GM10248 (cell line): ENCODE data around the gene CUX1.

Experiments used
- CTCF ChIA-PET: fragments of 300-600 bp; sonication (Branson Sonifier 250); formaldehyde crosslinking; extraction: SDS; loops from one replicate; lab custom pipeline; 2021; ENCODE audit warnings: antibody characterized with exemption; lab: Yijun Ruan, JAX
- POLR2A ChIA-PET: fragments of 350-650 bp; sonication (Branson Sonifier 250); formaldehyde crosslinking; extraction: SDS; loops from one replicate; lab custom pipeline; 2020; ENCODE audit warnings: antibody characterized with exemption; lab: Yijun Ruan, JAX
- DNase-seq: peaks from one replicate; pipeline ENCODE4 v3.0.0; 2012; ENCODE audit errors: extremely low spot score
- CTCF ChIP-seq: IDR thresholded peaks from 2 replicates; pipeline ENCODE4 v1.5.1; 2012; ENCODE audit warnings: mild to moderate bottlenecking, low read depth; ENCODE audit errors: extremely low read depth, missing control alignments, control extremely low read depth

CUX1 gene

GRCh38 chr7:102313997-102314780, 496.8 kb downstream of the CUX1 start:
- no peak for DNase-seq
- CTCF ChIA-PET: no interaction called here
- POLR2A ChIA-PET: no interaction called here
- TF ChIP-seq CTCF: no peak

- peak; percentile 25 for TF ChIP-seq CTCF
- ChIA-PET CTCF (interaction anchor here (0.7 to 1.6 kb wide), 5 partner anchors 11 to 35 kb away, joined by 3 to 4 read pairs (median 3); no protein-coding TSS in a partner anchor), POLR2A (no interaction called here)
- no peak for DNase-seq
Measured at GRCh38 chr7:102317231-102318059, 500.0 kb downstream of the CUX1 start.

- TF ChIP-seq CTCF: no peak
- ChIA-PET POLR2A (no interaction called here), CTCF (interaction anchor here (1.2 to 1.6 kb wide), 3 partner anchors 8 to 17 kb away, joined by 3 to 4 read pairs (median 4); no protein-coding TSS in a partner anchor)
- no peak for DNase-seq
Measured at GRCh38 chr7:102318482-102318971, 501.1 kb downstream of the CUX1 start.

- no peak for TF ChIP-seq CTCF
Measured at GRCh38 chr7:102319671-102320070, 502.2 kb downstream of the CUX1 start.

GRCh38 chr7:102320181-102320580, 502.8 kb downstream of the CUX1 start:
- no peak for TF ChIP-seq CTCF
- DNase-seq: no peak
- POLR2A ChIA-PET: no interaction called here
- CTCF ChIA-PET: no interaction called here

More at GRCh38 chr7:102319671-102320070, 502.2 kb downstream of the CUX1 start:
- POLR2A ChIA-PET: no interaction called here
- DNase-seq: no peak
- CTCF ChIA-PET: interaction anchor here (1.2 to 1.3 kb wide), 2 partner anchors 9 to 15 kb away, joined by 3 to 4 read pairs; no protein-coding TSS in a partner anchor
